ENCODE data around the gene EP400. TPM values are rescaled to one million over a fixed set of nuclear protein-coding genes. Genes with fewer than 3 reads are reported as not detected.

EP400 gene
- total RNA-seq, 6 experiments from 2014 or later, result 10.9 to 16.3 (median 13.3) TPM

GRCh38 chr12:131938082-131938481 is 11.7 kb upstream of the EP400 start:
- no peaks in the 10 kb centered on the region for H3K9me3 ChIP-seq
- ATAC-seq (no peak), DNase-seq (peak in 1 of 3 donors; percentile 2)
- H3K36me3 ChIP-seq, result peaks cover 0 to 25% (median 12%) of the 10 kb centered on the region in 4 donors
- H3K4me3 ChIP-seq, result no peak overlapping the region
- WGBS (ENCODE audit: insufficient coverage, low coverage, low lambda C conversion rate, missing lambda C conversion rate), result 84% methylated on average over 7 of the region's 7 CpGs
- no peaks in the 10 kb centered on the region for H3K4me1 ChIP-seq
- intact Hi-C loops (cut with DNase I), result loop anchor here in 1 of 2 donors (10.0 kb wide), 1 partner anchor 83 kb away; no protein-coding TSS in a partner anchor
- H3K27me3 ChIP-seq, result no peaks in the 10 kb centered on the region
- H3K27ac ChIP-seq, result no peak overlapping the region
- TF ChIP-seq POLR2A (IDR thresholded peaks at IDR 0.05), result no peak
- no peak for TF ChIP-seq CTCF (IDR thresholded peaks at IDR 0.05)

GRCh38 chr12:131939007-131939406 is 10.7 kb upstream of the EP400 start:
- Histone ChIP-seq H3K27ac (no peak overlapping the region), H3K4me1 (no peaks in the 10 kb centered on the region), H3K4me3 (no peak overlapping the region), H3K9me3 (no peaks in the 10 kb centered on the region), H3K36me3 (peaks cover 0 to 18% (median 5%) of the 10 kb centered on the region in 4 donors), H3K27me3 (no peaks in the 10 kb centered on the region)
- ATAC-seq (no peak), DNase-seq (peak in 1 of 3 donors; percentile 7)
- intact Hi-C loops (cut with DNase I), result loop anchor here in 1 of 2 donors (10.0 kb wide), 1 partner anchor 84 kb away; no protein-coding TSS in a partner anchor
- WGBS (ENCODE audit: insufficient coverage, low coverage, low lambda C conversion rate, missing lambda C conversion rate), result 93% methylated on average over 6 of the region's 16 CpGs
- no peak for TF ChIP-seq CTCF (IDR thresholded peaks at IDR 0.05)
- no peak for TF ChIP-seq POLR2A (IDR thresholded peaks at IDR 0.05)

GRCh38 chr12:131940141-131940547 is 9.6 kb upstream of the EP400 start:
- ATAC-seq, result no peak
- intact Hi-C loops (cut with DNase I), result loop anchor here in 1 of 2 donors (10.0 kb wide), 1 partner anchor 85 kb away; no protein-coding TSS in a partner anchor
- Histone ChIP-seq H3K36me3 (peaks cover 0 to 15% (median 1%) of the 10 kb centered on the region in 4 donors), H3K9me3 (no peaks in the 10 kb centered on the region), H3K27ac (no peak overlapping the region), H3K27me3 (no peaks in the 10 kb centered on the region), H3K4me3 (no peak overlapping the region), H3K4me1 (no peaks in the 10 kb centered on the region)
- 83% methylated on average over 7 of the region's 8 CpGs for WGBS (ENCODE audit: insufficient coverage, low coverage, low lambda C conversion rate, missing lambda C conversion rate)
- TF ChIP-seq CTCF (IDR thresholded peaks at IDR 0.05), result no peak
- TF ChIP-seq POLR2A (IDR thresholded peaks at IDR 0.05), result no peak
- DNase-seq, result no peak

- H3K27ac ChIP-seq, result no peak overlapping the region
- ATAC-seq (peak in 1 of 4 donors; percentile 13), DNase-seq (no peak)
- intact Hi-C loops (cut with DNase I), result loop anchor here in 1 of 2 donors (10.0 kb wide), 1 partner anchor 87 kb away; no protein-coding TSS in a partner anchor
- H3K27me3 ChIP-seq, result no peaks in the 10 kb centered on the region
- peaks cover 0 to 15% (median 1%) of the 10 kb centered on the region in 4 donors for H3K36me3 ChIP-seq
- 84% methylated on average over 6 of the region's 46 CpGs for WGBS (ENCODE audit: insufficient coverage, low coverage, low lambda C conversion rate, missing lambda C conversion rate)
- no peak overlapping the region for H3K4me3 ChIP-seq
- TF ChIP-seq CTCF (IDR thresholded peaks at IDR 0.05) (no peak), POLR2A (IDR thresholded peaks at IDR 0.05) (no peak)
- no peaks in the 10 kb centered on the region for H3K4me1 ChIP-seq
- H3K9me3 ChIP-seq, result no peaks in the 10 kb centered on the region
These were observed 8.4 kb upstream of the EP400 start for GRCh38 chr12:131941116-131941986.
